Measurements from ENCODE around the gene SHC4.
"Not testable (repeated sequence)": the region's sequence is repeated elsewhere in the genome, so short reads cannot be mapped to it uniquely, and the experiment has no call there.

SHC4 gene

GRCh38 chr15:48963524-48964113 lies at the start of gene SHC4:
Gene SHC4 (minus strand): TSS chr15:48963919. CDS start chr15:48963015, 904 bp downstream.
- FAIRE-seq: no peak
- peak; percentile 73 for DNase-seq (ENCODE audit: low spot score)

- FAIRE-seq: no peak
- no peak for DNase-seq (ENCODE audit: low spot score)
These were observed 35.6 kb upstream of the SHC4 start for GRCh38 chr15:48999314-48999713.

- no peak for DNase-seq (ENCODE audit: low spot score)
These were observed 32.6 kb upstream of the SHC4 start for GRCh38 chr15:48996276-48996675.

GRCh38 chr15:48993380-48993779 lies 29.7 kb upstream of the SHC4 start:
- FAIRE-seq: no peak
- no peak for DNase-seq (ENCODE audit: low spot score)

More at GRCh38 chr15:48996276-48996675, 32.6 kb upstream of the SHC4 start:
- no peak for FAIRE-seq

GRCh38 chr15:48992545-48992944 lies 28.8 kb upstream of the SHC4 start:
- DNase-seq (ENCODE audit: low spot score): no peak
- no peak for FAIRE-seq

- DNase-seq (ENCODE audit: low spot score) (no peak), FAIRE-seq (no peak)
These were observed 28.4 kb upstream of the SHC4 start for GRCh38 chr15:48992096-48992495.

GRCh38 chr15:48989170-48989569 lies 25.5 kb upstream of the SHC4 start:
- no peak for FAIRE-seq
- DNase-seq (ENCODE audit: low spot score): no peak

- FAIRE-seq (no peak), DNase-seq (ENCODE audit: low spot score) (no peak)
These were observed 23.4 kb upstream of the SHC4 start for GRCh38 chr15:48987142-48987541.

GRCh38 chr15:48986240-48986639 lies 22.5 kb upstream of the SHC4 start:
- DNase-seq (ENCODE audit: low spot score) (no peak), FAIRE-seq (no peak)

- DNase-seq (ENCODE audit: low spot score) (no peak), FAIRE-seq (no peak)
These were observed 21.8 kb upstream of the SHC4 start for GRCh38 chr15:48985516-48985915.

- FAIRE-seq (no peak), DNase-seq (ENCODE audit: low spot score) (no peak)
These were observed 21.2 kb upstream of the SHC4 start for GRCh38 chr15:48984811-48985352.

GRCh38 chr15:48984021-48984710 lies 20.4 kb upstream of the SHC4 start:
- FAIRE-seq: no peak
- no peak for DNase-seq (ENCODE audit: low spot score)

GRCh38 chr15:48983300-48983699 lies 19.6 kb upstream of the SHC4 start:
- FAIRE-seq (no peak), DNase-seq (ENCODE audit: low spot score) (no peak)

- DNase-seq (ENCODE audit: low spot score) (no peak), FAIRE-seq (no peak)
These were observed 18.2 kb upstream of the SHC4 start for GRCh38 chr15:48981941-48982340.

- FAIRE-seq: no peak
- DNase-seq (ENCODE audit: low spot score): no peak
These were observed 14.9 kb upstream of the SHC4 start for GRCh38 chr15:48978638-48979037.

GRCh38 chr15:48976444-48977088 lies 12.8 kb upstream of the SHC4 start:
- no peak for FAIRE-seq
- no peak for DNase-seq (ENCODE audit: low spot score)

GRCh38 chr15:48975472-48976419 lies 12.0 kb upstream of the SHC4 start:
- FAIRE-seq: no peak

GRCh38 chr15:48974882-48975281 lies 11.2 kb upstream of the SHC4 start:
- DNase-seq (ENCODE audit: low spot score) (peak; percentile 23), FAIRE-seq (no peak)

More at GRCh38 chr15:48975472-48976419, 12.0 kb upstream of the SHC4 start:
- peak; percentile 88 for DNase-seq (ENCODE audit: low spot score)

- FAIRE-seq: no peak
- DNase-seq (ENCODE audit: low spot score): no peak
These were observed 9.2 kb upstream of the SHC4 start for GRCh38 chr15:48972750-48973503.

- FAIRE-seq; DNase-seq (ENCODE audit: low spot score): not testable (repeated sequence)
These were observed 7.2 kb upstream of the SHC4 start for GRCh38 chr15:48970926-48971325.
